HG03439 (cell line): ENCODE data around the gene ADGRL3.

Source experiments
- ATAC-seq: cut with Tn5 transposase; IDR thresholded peaks from one replicate; pipeline ENCODE4 v1.9.1; 2021; ENCODE audit warnings: mild to moderate bottlenecking, moderate library complexity; ENCODE audit not compliant: unreplicated experiment

Gene ADGRL3

DNA sequence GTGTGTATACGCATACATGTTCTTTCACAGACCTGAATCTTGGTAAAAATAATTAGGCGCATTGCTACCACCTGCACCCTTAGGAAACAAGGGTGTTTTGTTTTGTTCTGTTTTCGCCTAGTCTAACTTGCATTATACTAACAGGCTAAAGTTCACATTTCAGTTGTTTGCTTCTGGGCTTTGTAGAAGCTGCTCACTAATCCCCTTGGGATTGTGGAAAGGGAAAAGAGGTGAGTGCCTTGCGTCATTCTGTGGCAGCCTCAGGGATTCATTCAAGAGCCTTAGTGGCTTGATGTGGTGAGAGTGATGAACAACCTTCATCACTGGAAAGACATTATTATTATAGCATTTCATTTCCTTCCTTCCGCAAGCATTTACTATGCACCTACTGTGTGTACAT, 331.1 kb downstream of the ADGRL3 start:
- no peak for ATAC-seq

DNA sequence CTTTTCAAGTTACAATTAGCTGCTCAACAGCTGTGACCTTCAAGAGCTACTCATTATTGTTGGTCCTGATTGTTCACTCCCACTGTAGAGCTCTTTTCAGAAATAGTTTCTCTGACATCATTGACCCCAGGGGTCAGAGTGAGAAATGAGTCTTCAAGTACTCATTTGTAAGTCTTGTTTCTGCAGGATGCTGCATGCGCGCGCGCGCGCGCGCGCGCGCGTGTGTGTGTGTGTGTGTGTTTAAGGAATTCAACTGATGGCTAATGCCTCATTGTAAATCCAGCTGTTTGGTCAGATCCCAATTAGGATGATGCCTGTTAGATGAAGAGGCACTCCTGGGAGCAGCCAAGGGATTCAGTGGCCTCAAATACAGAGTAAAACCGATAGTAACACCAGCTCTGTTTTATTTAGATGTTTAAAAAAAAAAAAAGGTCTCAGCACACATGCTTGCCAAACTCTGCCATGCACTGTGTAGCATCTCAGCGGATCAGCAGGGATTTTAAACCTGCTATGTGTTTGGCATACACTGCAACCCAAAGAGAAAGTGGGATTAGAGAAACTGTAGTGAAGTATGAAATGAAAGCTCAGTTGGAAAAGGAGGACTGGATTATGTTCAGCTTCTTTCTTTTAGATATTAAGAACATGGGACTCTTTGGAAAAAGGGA, 332.3 kb downstream of the ADGRL3 start:
- ATAC-seq, result no peak

- no peak for ATAC-seq
These were observed 333.0 kb downstream of the ADGRL3 start for GRCh38 chr4:61533140-61533539.

DNA sequence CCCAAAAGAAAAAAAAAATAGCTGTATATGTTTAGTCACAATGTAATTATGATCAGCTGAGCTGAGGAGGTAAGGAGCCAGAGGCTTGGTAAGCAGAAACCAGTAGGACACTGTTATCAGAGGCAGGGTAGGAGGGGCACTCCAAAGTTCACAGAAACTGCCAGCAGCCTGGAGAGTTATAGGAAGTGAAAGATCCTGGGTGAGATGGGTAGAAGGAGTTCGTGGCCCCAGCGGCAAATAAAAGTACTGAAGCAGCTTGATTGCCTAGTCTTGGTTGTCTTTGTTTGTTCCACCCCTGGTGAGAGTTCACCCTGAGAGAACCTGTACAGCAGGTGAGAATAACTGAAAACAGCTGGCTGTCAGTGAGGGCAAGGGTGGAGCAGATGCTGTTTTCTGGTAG, 340.8 kb downstream of the ADGRL3 start:
- ATAC-seq, result no peak

- ATAC-seq, result no peak
These were observed 341.3 kb downstream of the ADGRL3 start for GRCh38 chr4:61541459-61541858.

DNA sequence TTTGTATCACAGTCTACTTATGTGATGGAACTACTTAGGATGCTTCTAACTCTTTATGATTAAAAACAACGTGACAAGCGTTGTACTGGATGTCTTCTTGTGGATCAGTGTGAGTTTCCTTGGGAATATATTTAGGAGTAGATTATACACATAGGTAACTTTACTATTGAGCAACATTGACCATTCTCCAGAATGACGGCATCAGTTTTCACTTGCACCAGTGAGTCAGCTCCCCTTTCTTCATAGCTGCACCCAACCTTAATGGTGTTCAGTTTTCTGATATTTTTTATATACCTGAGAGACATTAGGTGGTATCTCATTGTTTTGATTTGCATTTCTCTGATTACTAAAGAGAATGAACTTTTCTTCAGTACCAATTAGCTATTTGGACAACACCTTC, 343.9 kb downstream of the ADGRL3 start:
- ATAC-seq, result no peak

DNA sequence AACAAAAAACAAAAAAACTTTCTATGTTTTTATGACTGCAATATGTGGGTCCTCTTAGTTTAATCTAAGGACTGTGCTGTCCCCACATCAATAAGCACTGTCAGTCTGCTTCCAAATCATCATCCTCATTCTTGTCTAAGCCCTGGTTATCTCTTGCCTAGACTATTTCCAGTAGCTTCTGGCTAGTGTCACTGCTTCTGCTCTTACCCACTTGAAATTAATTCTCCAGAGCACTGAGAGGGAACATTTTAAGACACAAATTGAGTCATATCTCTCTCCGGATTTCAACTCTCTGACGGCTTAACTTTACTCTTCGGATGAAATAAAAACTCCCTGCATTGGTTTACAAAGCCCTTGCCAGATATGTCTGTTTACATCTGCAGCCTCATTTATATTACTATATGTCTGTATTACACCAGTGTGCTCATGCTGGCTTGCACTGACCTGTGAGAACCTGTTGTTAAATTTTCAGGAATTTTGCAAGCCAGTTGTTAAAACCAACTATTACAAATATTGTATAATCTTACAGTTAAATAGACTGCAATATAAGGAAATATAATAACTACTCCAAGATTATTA, 345.9 kb downstream of the ADGRL3 start:
- ATAC-seq, result no peak

- no peak for ATAC-seq
These were observed 349.2 kb downstream of the ADGRL3 start for GRCh38 chr4:61549336-61549735.

DNA sequence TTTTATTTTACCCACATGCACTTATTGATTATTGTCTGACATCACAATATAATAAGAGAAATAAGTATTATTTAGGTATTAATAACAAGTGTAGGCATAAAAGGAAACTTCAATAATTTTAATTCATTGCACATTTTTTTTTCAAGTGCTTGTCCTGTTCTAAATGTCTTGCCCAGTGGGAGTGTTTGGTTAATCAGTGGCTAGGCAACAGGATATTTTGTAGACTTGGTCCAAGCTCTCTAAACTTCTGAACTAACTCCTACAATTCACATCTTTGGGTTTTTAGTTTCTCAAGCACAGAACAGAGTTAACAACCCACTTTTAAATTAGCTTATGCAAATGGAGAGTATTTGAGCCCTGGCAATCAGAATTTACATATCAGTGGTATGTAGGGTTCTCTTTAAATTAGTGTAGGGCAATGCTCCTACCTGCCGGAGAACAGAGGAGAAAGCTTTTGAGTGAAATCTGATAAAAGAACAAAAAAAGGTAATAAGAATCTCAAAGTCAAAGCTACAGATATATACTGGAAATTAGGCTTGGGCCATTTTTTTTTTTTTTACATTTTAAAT, 353.5 kb downstream of the ADGRL3 start:
- no peak for ATAC-seq

GRCh38 chr4:61555789-61556188, 355.7 kb downstream of the ADGRL3 start:
- ATAC-seq, result no peak

GRCh38 chr4:61556277-61556676, 356.2 kb downstream of the ADGRL3 start:
- ATAC-seq, result no peak

DNA sequence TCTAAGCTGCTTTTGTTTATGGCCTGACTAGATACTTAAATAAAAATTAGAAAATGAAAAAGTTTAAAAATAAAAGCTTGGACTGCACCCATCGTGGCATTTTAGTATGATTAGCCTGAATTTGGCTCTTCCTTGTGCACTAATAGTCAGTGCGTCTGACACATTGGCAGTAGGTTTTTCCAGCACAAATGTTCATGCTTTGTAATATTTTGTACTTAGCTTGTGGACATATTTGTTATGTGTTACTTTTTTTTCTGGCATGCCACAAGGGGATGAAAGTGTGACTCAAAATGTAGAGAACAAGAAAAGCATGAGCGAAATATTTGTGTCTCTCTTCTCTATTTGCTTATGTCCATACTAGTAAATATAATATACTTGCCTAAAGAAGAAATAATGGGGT, 359.3 kb downstream of the ADGRL3 start:
- no peak for ATAC-seq

GRCh38 chr4:61561028-61561427, 360.9 kb downstream of the ADGRL3 start:
- ATAC-seq, result no peak

- no peak for ATAC-seq
These were observed 371.8 kb downstream of the ADGRL3 start for GRCh38 chr4:61571761-61572559.

DNA sequence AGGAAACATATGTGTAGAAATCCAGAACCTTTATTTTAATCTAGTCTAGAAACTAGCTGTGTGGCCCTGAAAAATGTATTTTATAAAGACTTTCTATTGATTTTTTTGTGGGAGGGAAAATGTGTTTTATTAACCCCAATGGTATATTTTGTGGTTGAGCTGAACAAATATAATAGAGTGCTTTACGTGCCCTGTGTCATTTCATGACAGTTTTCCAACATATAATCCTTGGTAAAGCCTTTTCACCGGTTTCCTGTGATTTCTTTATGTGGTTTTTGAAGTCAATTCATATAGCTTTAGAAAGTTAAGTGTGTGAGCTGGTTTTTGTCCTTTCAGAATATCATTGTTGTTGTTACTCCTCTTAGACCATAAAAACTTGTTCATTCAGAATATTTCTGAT, 375.7 kb downstream of the ADGRL3 start:
- ATAC-seq, result no peak

DNA sequence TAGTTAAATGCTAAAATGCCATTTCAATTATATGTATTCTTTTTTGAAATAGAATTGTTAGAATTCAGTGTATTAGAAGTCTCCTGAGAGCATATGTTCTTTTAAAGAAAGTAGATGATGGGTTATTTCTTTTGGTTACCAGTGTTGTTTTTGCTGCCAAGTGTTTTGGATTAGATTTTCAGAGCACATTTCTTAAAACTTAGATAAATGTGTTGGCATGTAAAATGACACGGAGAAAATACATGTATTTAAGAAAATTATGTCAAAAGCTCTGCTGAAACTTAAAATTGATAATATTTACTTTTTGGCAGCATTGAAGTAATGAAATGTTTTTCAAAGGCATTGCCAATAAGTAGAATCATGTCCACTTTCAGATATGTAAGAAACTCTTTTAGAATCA, 379.7 kb downstream of the ADGRL3 start:
- ATAC-seq, result no peak

GRCh38 chr4:61580721-61581377, 380.7 kb downstream of the ADGRL3 start:
- ATAC-seq, result no peak

- no peak for ATAC-seq
These were observed 383.6 kb downstream of the ADGRL3 start for GRCh38 chr4:61583696-61584095.

GRCh38 chr4:61588621-61589402, 388.7 kb downstream of the ADGRL3 start:
- no peak for ATAC-seq

GRCh38 chr4:61590881-61591280, 390.8 kb downstream of the ADGRL3 start:
- no peak for ATAC-seq
